ENCODE results near the gene CACNA1D.
A peak's percentile ranks its signal among the peaks of the same experiment; 100 is the strongest.

The CACNA1D gene

DNA sequence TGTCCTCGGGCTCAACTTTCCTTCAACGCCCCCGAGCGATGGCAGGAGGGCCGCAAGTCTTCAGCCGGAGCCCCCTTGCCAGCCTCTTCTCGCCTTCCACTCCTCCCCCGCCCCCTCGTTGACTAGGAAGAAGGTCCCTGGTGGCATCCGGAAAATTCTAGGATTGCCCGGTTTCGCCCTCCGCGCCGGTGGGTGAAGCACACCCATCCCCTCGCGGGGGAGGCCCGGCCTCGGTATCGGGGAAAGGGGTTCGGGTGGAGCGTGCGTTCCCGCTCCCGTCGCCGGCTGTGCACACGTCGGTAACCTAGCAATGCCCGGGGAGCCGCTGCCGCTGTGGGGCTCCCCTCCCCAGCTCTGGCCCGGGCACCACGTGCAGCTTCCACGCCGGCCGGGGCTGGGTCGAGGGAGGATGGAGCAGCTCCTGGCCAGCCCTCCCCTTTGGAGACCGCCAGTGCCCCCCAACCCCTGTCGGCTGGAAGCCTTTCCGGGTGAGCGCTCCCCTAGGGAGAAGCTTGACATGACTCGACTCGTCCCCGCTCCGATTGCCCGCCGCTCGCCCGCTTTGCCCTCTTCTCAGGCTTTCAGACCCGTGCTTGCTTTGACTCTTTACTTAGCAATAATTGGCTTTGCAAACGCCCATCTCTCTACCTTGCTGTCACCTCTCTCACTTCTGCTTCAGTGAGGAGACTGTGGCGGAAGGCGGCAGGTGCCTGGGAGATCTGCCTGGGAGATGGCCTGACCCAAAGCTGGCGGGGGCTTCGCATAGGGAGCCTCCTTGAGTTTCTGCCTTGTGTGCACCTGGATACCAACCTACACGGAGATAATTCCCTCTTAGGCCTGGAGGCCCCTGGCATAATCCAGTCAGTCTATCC is 1.3 kb downstream of the CACNA1D start:
- ATAC-seq (peak; percentile 15), DNase-seq (peak; percentile 5)

DNA sequence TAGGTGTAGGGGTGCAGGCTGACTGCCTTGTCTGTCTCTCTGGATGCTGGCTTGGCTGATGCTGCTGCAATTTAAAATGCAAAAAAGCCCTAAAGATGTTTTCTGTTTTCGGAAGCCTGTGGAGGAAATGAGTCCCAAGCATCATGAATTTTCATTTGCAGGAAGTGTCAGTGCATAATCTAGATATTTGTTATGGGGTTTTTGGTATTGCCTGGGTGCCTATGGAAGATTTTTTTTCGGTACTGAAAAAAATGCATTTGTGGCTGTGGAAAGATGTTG is 1.9 kb downstream of the CACNA1D start:
- DNase-seq (no peak), ATAC-seq (no peak)

DNA sequence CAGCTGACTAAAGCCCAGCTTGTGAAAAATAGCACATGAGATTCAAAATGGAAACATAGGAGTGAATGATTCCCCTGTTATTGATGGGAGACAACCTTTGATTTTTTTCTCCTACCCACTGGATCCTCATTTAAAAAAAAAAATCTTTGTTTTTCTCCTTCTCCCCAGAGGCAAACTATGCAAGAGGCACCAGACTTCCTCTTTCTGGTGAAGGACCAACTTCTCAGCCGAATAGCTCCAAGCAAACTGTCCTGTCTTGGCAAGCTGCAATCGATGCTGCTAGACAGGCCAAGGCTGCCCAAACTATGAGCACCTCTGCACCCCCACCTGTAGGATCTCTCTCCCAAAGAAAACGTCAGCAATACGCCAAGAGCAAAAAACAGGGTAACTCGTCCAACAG is 2.6 kb downstream of the CACNA1D start:
- ATAC-seq = no peak

DNA sequence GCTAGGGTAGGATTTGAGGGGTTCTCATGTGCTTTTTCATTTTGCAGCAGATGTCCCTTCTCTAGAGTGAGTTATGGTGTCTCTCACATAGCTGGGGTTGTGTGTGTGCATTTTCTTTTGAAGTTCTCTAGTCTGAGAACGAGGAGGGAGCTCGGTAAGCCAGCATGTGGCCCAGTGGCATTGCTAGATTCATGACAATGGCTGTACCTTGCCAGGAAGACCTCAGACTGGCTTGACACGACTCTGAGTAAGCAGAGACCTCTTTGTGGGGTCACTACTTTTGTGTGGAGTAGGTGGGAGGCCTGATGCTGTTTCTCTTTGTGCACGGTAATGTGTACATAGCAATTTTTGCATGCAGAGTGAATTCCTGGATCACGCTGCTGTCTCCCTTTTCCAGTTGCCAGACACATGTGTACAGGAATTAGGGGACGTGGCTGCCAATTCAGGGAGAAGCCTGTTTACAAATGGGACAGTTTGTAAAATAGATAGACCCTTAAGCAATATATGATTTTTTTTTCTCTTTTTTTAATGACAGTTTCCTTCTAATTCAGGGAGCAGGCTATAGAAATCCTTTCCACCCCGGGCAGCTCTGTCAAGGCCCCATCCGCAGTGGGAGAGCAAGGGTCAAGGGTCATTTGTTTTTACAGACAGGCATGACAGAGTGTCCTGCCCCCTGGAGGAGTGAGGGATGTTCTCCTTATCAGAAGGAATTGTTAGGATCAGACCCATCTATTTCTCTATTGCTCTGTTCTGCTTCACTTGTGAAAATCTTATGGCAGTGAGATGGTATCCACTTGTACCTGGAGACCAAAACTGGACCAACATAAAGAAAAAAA is 4.6 kb downstream of the CACNA1D start:
- ATAC-seq = no peak
- no peak for DNase-seq

More for the DNA sequence above, 2.6 kb downstream of the CACNA1D start:
- no peak for DNase-seq

DNA sequence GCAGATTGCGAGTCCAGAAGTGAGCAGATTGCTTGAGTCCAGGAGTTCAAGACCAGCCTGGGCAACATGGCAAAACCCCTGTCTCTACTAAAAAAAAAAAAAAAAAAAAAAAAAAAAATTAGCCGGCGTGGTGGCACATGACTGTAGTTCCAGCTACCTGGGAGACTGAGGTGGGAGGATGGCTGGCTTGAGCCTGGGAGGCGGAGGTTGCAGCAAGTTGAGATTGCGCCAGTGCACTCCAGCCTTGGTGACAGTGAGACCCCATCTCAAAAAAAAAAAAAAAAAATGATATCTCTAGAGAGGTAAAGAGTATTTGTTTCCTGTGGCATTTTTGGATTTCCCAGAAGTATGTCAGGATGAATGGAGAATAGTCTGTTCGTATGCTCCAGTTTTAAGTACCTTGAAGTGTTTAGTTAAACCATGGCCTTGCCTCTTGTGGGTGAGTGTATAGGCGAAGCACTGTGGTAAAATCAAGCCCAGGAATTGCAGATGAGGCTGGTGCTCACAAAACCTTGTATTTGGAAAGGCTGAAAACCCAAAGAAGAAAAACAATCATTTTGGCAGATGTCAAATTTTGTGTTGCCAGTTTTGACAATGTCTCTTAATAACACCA is 5.9 kb downstream of the CACNA1D start:
- ATAC-seq = no peak
- no peak for DNase-seq

DNA sequence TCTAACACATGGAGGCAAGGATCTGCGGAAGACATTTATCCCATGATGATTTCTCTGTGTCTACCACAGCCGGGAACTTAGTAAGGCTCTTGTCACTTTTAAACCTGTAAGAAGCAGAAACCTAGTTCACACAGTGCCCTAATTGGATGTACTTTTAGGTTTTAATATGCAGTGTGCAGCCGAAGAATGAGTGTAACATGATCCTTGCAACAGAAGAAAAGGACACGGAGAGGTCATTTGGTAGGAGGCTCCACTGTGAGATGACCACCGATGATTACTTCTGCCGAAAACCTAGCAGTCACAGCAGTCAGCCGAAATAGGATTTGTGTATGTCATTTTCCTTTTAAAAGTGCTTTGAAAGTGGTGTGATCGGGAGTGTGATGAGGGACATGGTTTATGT is 6.8 kb downstream of the CACNA1D start:
- ATAC-seq = no peak
- DNase-seq = no peak

DNA sequence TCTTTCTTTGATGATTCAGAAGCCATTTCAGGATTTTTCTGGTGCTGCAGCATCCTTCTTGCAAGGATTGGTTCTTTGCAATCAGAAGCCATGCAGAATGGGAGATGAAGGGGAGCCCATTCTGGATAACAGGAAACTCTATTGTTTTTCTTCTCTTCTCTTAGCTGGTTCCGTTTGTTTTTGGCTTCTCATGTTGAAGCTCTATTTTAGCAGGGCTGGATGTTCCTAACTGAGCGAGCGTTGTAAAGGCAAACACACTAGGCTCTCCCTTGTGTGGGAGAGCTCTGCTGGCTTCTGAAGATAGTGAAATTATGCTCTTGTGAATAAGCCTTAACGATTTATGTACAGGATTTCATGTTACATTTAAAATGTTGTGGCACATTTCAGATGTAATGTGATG is 8.3 kb downstream of the CACNA1D start:
- ATAC-seq = no peak
- no peak for DNase-seq

DNA sequence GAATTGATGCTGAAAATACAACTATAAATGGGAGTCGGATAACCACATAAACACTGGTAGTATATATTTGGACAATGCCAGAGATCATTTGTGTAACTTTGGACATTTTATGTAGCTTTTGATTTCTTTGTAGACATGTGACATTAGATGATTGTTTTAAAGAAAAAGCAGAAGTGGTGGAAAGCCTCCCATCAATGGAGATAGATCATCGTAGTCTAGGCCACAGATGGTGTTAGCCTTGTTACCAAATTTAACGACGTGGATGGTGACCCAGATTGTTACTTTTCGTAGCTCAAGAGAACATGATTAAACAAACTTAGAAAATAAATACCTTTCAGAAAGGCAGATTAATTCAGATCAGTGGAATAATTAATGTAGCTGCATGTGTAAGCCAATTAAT is 8.8 kb downstream of the CACNA1D start:
- ATAC-seq (no peak), DNase-seq (no peak)

DNA sequence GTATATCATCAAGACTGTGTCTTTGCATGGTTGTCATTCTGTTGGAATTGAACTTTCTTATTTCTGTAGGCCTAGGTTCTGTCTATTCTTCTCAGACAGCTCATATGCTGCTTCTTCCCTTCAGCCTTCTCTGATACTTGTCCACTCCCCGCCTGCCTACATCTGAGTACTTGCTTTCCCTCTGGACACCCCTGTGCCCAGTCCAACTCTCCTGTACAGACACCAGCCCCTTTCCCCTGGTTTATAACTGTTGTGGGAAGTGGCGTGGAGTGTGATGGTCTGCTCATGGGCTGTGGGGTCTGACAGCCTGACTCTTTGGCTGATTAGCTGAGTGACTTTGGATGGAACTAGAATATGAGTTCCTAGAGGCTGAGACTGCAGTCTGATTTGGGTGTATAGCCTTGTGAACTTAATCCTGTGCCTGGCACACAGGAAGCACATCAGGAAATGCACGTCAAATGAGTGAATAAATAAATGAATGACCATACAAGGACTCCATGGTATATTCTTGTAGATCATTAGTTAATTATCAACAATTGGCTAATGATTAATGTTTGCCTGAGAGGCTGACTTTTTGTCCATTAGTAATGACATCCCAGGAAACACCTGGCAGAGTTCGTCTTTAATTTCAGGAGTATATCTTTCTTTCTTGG is 11.8 kb downstream of the CACNA1D start:
- ATAC-seq (no peak), DNase-seq (no peak)

DNA sequence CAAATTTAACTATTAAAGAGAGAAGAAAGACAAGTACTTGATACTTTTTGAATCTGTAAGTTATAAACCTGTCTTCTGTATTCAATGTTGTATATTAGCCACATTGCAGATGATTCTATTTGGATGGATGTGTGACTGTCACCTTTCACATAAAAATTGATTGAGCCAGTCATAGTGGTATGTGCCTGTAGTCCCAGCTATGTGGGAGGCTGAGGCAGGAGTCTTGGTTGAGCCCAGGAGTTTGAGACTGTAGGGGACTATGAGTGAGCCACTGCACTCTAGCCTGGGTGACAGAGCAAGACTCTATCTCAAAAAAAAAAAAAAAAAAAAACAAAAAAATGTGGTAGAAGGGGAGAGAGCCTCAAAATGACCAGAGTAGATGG is 12.3 kb downstream of the CACNA1D start:
- no peak for ATAC-seq
- no peak for DNase-seq

DNA sequence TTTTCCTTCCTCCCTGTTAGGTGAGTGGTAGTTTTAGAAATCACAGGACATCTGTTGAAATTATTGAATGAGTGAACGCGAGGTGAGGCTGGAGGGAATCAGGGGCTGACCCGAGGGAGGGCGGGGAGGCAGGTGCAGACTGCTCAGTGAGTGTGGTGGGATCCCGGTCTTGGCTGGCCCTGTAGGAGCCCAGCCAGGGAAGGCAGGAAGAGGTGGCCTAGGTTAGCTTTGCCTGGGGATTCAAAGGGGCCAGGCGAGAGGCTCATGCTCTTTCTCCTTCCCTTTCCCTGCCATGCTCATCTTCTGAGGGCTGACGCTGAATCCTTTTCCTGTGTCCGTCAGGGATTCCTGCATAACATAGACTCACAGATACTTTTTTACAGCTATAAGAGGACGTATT is 15.1 kb downstream of the CACNA1D start:
- no peak for DNase-seq
- no peak for ATAC-seq

DNA sequence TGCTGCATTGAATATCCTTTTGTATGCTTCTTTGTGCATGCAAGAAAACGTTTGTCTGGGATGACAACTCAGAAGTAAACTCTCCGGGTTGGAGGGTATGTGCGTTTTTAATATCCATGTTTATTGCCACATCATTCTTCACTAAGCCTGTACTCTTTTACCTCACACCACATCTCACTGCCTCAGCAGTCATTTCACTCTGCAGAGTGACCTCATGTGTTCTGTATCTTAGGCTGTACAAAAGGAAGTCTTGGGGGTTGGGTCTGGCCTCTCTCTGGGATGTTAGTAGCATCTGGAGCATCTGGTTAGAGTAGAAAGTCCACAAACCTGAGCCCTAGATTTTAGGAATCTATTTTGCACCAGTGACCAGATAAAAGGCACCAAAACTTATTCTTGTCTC is 16.1 kb downstream of the CACNA1D start:
- ATAC-seq (no peak), DNase-seq (no peak)

DNA sequence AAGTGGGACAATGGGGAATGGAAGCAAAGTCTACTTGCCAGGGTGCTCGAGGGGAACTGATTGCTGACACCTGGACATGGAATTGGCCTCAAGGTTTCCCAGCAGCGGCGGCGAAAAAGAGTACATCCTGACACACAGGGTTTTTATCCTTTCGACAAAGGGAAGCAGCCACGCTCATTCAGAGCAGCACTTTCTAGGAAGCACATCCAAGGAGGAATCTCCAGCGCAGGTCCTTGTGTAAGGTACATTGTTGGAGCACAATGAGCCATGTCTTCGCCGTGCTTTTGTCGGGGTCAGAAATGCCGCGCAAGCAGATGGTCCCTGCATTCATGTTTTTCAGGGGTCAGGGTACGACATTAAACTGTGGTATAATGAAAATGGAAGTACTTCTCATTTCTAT is 16.8 kb downstream of the CACNA1D start:
- DNase-seq (no peak), ATAC-seq (no peak)

DNA sequence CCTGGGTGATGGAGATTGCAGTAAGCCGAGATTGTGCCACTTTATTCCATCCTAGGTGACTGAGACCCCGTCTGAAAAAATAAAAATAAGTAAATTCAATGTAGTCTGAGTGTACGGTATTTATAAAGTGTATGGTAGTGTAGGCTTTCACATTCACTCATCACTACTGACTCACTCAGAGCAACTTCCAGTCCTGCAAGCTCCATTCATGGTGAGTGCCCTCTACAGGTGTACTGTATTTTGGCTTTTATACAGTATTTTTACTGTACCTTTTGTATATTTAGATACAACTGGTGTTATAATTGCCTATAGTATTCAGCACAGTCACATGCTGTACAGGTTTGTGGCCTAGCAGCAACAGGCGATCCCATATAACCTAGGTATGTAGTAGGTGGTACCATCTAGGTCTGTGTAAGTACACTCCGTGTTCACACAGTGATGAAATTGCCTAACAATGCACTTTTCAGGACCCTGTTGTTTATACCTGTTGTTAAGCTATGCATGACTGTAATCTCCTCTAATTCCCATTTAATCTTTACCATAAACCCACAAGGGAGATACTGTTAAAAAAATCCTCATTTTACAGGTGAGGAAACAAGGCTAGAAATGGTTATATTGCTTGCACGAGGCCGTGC is 19.3 kb downstream of the CACNA1D start:
- peak; percentile 75 for ATAC-seq

DNA sequence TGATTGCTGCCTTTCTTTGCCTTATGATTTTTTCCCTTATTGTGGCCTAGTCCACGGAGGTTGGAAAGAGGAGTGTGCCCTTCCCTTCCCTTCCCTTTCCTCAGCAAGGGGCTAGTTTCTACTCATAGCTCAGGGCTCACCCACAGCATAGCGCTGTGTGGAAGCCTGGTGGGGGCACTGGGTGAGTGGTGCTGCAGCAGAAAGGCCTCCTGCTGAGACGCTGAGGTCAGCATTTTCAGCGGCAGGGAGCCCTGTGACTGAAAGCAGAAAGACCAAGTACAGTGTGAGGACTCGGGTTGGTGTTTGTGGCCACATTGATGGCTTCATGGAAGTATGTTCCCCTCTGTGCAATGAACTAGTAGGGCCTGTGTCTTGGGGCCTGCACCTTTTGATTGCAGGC is 21.9 kb downstream of the CACNA1D start:
- DNase-seq (no peak), ATAC-seq (no peak)

More for the DNA sequence above, 19.3 kb downstream of the CACNA1D start:
- DNase-seq = no peak

DNA sequence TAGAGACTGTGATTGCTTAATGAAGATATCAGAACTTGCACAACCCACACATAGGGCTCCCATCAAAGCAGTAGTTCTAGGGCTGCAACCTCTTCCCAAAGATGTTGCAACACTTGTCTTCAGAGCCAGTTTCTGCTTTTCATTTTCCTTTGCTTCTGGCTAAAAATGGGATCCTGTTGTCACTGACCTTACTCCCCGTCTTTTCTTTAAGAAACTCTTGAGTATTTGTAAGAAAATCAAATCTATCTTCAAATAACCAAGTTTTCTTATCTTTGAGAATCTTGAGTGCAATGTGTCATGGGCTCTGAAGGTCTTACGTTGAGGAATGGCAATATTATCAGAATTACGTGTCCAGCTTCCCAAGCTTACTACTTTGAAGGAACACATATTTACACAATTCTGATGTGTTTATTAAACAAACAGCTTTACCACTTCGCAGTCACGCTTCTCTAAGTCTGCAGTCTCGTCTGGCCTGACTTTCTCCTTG is 24.1 kb downstream of the CACNA1D start:
- ATAC-seq (no peak), DNase-seq (no peak)

DNA sequence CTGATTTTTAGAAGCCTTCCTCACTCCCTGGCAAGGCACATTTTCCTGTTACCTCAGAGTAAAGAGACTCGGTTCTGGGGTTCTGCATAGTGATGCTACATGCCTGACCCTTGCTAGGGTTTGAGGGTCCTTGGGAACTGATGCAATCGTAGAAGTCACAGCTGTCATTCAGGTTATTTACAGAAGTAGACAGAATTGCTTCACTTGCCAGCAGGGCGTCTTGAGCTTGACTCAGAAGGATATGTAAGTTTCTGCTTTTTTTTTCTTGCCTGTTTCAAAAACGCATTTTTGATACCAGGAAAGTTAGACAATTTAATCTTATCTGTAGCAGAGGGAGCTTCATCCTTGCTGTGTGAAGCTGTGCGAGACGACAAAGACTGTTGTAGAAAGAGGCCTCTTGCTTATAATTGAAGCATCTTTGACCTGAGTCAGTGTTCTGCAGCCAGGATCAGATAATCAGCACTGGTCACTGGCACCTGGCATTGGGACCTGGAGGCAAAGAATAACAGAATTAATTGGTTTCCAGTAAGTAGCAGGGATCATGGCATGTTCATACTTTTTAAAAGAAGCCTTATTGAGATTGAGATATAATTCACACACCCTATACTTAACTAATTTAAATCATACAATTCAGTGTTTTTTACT is 24.8 kb downstream of the CACNA1D start:
- no peak for ATAC-seq
- no peak for DNase-seq

DNA sequence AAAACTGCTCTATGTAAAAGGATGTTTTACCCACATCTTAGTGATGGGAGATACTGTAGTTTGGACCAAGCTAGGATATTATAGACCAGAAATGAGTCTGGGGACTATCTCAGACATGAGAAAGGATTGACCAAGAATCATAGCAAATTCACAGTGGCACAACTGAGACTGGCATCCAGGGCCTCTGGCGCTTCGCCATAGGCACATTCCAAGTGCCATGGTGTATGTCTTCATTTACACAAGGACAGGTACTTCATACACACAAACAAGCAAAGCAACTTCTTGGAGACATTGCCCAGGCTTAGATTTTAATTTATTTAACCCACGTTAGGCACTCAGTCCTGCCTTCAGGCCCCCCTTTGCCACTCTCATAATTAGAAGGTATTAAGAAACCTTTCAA is 28.9 kb downstream of the CACNA1D start:
- no peak for DNase-seq
- no peak for ATAC-seq

DNA sequence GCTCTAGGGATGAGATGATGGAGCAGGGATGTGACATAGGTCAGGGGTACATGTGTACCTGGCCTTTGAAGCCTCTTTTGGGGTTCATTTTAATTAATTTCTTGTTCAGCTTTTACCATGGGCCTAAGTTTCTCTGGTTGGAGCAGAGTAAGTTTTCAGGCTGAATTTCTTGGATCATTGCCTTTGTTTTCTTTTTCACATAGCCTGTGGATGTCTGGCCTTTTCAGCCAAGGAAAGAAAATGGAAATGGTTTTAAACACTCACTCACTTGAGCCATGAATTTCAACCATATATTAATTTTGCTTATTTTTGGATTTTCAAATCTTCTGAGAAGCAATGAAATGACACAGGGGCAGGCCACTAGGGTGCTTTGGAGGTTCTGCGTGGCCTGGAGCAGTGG is 30.2 kb downstream of the CACNA1D start:
- ATAC-seq (no peak), DNase-seq (no peak)

DNA sequence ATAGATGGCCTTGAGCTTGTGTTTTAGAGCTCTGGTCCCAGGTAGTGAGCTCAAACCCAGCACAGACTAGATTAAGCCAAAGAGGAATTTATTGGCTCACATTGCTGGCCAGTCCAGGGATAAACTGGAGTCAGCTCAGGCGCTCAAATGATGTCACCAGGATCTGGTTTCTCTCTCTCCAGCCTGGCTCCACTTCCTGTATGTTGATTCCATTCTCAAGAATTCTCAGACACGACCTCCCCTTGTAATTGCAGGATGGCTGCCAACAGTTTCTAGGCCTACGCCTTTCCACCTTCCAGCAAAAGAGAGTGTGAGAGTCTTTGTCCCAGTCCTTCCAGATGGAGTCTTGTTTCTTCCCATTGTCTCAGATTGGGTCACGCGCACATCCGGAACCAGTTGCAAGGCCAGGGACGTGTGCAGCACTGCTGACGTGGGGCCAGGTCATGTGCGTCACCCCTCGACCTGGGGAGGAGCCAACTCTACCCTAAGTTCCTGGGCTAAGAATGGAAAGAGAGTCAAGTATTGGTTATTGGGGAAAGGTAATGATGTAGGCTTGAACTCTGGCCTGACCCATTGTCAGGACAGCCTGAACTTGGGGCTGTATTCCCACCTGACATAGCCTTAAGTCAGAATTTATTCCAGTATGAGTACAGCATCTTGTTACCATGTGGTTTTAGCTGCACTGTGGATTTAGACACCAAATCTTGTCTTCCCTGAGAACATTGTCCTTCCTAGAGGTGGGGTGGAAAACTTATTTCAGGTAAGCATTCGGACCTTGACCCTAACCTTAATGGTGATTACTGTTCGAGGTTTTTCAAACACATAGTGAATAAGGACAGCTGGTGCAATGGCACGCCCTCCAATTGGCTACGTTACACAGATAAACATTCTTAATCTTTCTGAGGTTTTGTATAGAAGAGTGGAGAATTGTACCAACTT is 31.6 kb downstream of the CACNA1D start:
- DNase-seq (no peak), ATAC-seq (no peak)

DNA sequence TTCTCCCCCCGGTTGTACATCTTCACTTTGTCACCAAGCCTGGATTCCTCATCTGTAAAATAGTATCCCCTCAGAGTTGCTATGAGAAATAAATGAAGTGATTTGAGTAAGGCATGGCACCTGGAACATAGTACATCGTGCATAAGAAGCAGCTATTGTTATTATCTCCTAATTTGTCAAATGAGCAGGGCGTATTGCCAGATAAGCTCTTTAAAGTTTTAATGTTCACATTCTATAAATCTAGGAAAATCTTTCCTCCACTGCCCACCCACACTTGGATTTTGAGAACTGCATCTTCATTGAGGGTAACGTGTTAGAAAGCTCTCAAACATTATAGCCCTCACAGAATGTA is 32.3 kb downstream of the CACNA1D start:
- DNase-seq (no peak), ATAC-seq (no peak)
